ENCODE results near the gene ESF1.
"Not testable (repeated sequence)": the region's sequence is repeated elsewhere in the genome, so short reads cannot be mapped to it uniquely, and the experiment has no call there.

Gene ESF1

DNA sequence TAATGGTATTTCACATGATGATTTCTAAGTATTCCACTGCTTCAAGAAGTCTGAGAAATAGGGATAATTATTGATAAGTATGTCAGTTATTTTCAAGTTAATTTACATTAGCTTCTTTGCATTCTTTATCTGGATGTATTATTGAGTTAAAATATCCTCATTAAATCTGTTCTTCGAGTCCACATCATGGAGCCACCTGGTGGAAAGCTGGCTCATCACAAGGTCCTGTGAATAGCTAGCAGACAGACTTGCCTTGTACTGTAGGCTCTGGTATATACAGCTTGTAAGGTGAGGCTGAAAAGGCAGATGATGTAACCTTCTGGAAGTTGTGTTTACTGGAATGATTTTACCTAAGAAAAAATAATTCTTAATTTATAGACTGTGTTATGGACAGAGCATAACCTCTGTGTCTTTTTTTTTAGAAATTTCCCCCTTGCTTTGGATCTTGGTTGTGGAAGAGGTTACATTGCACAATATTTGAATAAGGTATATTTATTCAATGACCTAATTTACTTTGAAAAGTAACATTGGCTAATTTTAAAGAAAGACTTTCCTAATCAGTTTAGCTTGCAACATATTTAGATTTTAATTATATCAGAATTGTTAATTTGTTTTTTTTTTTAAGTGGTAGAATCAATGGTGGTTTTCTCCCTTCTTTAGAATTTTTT, 3.6 kb upstream of the ESF1 start:
- DNase-seq = peak in 2 of 5 experiments; percentile 21 to 68

DNA sequence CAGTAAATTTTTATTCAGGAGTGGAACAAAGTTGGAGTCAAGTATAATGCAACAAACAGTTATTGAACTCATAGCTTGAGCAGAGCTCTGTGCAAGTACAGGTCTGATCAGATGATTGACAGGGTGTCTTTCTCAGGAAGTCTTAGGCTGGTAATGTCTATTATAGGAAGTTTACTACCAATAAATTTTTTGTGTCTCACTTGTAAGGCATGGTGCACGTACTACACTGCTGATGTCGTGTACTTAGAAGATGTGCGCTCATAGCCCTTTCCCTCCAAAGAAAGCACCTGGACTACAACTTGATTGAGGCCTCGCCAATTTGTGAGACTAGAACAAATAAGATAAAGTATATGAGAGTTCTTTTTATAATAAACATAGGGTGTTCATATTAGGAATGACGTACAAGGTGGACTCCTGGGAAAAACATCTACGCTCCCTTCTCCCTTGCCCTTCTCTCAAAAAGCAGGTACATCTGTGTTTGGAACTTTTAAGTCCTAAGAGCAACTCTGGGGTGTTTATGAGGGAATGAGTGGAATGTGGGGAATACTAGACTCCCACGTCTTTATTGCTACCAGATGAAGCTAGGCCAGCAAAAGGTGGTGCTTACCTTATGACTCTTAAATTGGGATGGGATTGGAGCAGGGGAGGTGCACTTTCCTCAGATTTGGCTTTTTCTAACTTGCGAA, 1.6 kb upstream of the ESF1 start:
- peak in 1 of 5 experiments; percentile 16 for DNase-seq

DNA sequence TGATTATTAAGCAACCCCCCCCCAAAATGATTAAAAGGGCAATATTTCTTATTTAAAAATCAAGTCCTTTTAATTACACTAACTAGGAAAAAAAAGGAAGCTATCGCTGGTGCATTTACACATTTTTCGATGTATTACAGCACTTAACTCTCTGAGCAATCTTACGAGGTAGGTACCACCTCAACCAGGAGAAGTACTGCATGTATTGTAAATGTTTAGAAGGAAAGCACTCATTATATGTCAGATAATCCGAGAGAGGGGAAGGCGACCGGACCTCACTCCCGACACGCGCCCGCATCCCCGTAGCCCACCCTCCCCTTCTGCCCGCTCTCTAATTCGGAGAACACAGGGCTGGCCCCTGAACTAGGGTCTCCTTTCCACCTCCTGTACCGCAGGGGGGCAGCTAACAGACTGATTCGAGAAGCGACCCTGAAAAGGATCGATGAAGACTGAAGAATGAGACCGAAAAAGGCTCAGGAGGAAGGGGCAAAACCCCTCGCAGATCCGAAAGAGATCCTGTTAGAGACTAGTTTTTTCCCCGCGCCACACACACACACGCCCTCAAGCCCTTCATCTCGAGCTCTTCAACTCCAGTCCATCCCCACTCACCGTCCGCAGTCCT, 337 bp downstream of the ESF1 start:
- DNase-seq = peak in 1 of 5 experiments; percentile 5

DNA sequence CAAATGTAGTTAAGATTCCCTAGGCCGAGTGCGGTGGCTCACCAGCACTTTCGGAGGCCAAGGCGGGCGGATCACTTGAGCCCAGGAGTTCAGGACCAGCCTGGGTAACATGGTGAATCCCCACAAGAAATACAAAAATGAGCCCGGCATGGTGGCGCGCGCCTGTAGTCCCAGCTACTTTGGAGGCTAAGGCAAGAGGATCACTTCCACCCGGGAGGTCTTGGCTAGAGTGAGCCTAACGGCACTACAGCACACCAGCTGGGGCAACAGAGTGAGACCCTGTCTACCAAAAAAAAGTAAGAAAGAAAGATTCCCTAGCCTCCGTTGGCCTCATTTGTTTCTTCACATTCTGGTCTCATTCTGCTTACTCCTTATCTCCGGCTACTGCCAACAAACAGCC, 1.2 kb downstream of the ESF1 start:
- DNase-seq = no peak

DNA sequence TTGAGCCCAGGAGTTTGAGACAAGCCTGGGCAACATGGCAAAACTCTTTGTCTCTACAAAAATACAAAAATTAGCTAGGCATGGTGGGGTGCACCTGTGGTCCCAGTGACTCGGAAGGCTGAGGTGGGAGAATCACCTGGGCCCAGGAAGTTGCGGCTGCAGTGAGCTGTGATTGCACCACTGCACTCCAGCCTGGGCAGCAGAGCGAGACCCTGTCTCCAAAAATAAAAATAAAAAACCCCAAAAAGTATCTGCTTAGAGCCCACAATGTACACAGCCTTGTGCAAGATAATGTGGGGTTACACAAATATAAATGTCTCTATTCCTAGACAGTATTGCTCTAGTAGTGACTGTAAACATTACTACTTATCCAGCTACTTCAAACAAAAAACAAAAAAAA, 5.9 kb downstream of the ESF1 start:
- DNase-seq = no peak

DNA sequence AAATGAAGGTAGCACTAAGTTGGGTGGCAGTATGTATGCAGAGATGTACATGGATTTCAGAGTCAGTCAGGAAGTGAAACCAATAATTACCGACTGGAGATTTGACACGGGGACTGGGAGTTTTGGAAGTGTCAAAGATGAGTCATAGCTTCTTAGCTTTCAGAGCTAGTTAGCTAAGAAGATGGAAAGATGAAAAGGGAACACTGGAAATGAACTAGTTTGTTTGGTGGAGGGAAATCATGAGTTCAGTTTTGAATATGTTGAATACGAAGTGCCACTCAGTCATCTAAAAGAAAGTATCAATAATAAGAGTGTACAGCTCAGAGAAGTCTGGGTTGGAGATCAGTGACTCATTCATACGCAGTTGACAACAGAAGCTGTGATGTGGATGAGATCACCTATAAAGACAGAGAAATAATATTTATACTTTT, 7.5 kb downstream of the ESF1 start:
- DNase-seq = peak in 2 of 5 experiments; percentile 4 to 13

- no peak for DNase-seq
These were observed 8.9 kb downstream of the ESF1 start for GRCh38 chr20:13775867-13776266.

DNA sequence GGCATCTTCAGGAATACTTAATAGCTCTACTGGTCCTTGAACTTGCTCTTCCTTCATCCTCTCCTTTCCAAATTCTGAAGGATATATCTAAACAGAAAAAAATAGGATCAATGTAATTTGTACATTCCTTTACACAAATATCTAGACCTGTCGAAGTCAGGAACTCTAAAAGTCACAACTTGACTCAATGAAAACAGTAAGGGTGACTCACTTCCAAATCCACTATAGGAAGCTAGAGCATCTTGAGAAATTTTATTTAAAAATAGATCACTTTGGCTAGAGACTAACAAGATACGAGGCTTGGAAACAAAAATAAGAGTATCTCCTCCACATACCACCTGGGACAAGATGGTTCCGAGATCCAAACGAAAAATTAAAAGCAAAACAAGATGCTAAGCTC, 12.2 kb downstream of the ESF1 start:
- DNase-seq = no peak

DNA sequence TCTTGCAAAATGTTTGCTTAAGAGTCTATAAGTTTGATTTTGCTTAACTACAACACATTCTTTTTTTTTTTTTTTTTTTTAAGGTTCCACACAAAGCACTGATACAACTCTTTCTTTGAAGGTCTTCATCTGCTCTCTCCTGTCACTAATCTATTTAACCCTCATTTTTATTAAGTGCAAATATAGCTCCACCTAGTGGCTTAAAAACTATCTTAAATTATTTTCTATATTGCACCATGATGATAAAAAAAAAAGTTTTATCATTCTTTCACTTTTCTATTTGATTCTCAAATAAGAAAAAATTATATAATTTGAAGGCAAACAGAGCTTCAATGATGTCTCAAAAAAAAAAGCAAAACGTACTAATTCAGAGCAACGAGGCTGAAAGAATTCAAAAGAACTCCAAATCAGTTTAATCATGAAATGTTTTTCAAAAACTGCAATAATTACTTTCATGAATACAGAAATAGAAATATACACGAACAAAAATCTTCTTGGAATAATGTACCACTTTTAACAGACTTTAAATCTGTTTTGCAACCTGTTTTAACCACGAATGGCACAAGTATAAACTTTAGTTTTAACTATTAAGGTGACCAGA, 12.8 kb downstream of the ESF1 start:
- peak in 1 of 5 experiments; percentile 19 for DNase-seq

DNA sequence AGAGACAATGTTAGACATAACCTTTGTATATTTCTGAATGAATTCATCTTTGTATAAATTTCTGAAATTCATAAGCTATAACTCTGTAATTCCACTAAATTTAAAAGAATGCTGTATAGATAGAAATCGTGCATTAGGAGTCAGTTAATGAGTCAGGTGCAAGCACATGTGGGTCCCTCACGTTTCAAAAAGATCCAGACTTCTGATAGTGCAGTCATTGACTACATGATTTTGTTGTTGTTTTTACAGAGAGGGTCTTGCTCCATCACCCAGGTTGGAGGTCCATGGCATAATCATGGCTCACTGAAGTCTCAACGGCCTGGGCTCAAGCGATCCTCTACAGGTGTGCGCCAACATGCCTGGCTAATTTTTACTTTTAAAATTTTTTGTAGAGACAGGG, 14.6 kb downstream of the ESF1 start:
- no peak for DNase-seq

- DNase-seq = no peak
These were observed 18.8 kb downstream of the ESF1 start for GRCh38 chr20:13765868-13766416.

GRCh38 chr20:13765299-13765698, 19.4 kb downstream of the ESF1 start:
- DNase-seq = no peak

GRCh38 chr20:13760451-13760946, 24.2 kb downstream of the ESF1 start:
- DNase-seq = not testable (repeated sequence)

DNA sequence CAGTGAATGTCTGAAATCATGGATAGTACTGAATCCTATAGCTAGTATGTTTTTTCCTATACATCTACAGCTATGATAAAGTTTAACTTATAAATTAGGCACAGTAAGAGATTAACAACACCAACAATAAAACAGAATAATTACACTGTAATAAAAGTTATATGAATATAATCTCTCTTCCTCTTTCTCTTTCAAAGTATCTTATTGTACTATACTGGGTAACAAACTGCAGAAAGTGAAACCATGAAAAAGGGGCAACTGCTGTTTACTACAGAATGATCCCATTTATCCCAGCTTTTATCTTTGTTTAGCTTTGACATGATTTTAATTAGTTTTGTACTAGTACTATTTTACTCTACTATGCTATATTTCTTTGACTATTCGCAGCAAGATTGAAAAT, 25.8 kb downstream of the ESF1 start:
- no peak for DNase-seq

DNA sequence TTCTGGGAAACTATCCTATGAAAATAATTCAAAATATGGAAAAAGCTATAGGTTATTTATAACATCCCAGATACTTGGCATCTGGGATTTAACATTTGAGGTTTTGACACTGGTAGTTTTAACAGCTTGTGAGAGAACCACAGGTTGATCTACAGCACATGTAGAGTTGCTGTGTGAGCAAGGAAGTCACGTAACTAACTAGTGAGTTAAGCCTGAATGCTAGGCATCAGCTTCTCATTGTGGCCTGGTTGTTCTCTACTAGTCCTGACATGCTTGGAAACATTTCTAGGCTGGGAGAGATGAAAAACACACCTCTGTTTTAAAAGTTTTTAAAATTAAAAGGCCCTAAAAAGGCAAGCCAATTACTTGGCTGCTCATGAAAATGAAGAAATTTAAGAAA, 28.2 kb downstream of the ESF1 start:
- no peak for DNase-seq

GRCh38 chr20:13755809-13756208, 28.9 kb downstream of the ESF1 start:
- no peak for DNase-seq

DNA sequence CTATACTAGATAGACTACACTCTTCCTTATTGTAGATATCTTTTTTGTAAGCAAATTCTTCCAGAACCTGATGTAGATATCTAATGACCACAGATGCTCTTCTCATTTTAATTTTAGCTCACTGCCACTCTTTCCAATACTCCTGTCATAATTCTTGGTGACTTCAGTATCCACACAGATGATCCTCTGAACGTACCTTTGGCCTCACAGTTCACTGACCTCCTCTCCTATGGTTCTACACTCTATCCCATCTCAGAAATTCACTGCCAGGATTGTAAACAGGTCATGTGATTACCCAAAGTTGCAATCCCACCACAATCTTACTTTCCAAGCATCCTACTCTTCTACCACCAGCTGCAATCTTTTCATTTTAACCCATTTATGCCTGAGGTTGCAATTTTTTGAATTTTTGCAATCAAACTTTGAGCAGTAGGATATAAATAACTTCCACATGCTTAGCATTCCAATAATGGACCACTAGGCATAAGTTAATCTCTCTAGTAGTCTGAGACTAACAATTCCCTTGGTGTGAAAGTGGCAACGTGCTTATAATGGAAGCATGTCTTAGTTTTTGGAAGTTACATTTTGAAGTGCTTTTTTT, 31.2 kb downstream of the ESF1 start:
- no peak for DNase-seq

GRCh38 chr20:13749811-13750210, 34.9 kb downstream of the ESF1 start:
- DNase-seq = no peak

DNA sequence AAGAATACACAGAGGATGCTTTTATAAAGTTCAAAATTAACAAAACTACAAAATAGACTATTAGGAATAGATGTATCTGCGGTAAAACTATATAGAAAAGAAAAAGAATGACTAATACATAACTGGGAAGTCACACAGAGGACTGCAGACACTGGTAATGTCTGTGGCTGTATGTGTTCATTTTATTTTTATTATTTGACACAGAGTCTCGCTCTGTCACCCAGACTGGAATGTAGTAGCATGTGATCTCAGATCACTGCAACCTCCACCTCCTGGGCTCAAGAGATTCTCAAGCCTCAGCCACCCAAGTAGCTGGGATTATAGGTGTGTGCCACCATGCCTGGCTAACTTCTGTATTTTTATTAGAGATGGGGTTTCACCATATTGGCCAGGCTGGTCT, 38.9 kb downstream of the ESF1 start:
- DNase-seq = no peak

DNA sequence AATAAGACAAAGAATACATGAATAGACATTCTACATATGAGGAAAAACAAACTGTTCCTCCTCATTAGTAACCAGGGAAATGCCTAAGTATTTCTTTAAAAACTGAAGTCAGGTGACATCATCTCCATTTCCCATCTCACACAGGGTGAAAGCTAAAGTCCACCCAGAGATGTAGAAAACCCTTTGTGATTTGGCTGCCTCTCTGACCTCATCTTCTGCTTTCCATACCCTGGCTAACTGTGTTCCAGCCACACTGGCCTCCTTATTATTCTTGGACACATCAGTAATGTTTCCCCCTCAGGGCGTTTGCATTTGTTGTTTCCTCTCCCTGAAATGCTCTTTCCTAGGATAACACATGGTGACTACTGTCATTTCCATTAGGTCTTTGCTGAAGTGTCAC, 40.4 kb downstream of the ESF1 start:
- no peak for DNase-seq

GRCh38 chr20:13741879-13742278, 42.8 kb downstream of the ESF1 start:
- no peak for DNase-seq

DNA sequence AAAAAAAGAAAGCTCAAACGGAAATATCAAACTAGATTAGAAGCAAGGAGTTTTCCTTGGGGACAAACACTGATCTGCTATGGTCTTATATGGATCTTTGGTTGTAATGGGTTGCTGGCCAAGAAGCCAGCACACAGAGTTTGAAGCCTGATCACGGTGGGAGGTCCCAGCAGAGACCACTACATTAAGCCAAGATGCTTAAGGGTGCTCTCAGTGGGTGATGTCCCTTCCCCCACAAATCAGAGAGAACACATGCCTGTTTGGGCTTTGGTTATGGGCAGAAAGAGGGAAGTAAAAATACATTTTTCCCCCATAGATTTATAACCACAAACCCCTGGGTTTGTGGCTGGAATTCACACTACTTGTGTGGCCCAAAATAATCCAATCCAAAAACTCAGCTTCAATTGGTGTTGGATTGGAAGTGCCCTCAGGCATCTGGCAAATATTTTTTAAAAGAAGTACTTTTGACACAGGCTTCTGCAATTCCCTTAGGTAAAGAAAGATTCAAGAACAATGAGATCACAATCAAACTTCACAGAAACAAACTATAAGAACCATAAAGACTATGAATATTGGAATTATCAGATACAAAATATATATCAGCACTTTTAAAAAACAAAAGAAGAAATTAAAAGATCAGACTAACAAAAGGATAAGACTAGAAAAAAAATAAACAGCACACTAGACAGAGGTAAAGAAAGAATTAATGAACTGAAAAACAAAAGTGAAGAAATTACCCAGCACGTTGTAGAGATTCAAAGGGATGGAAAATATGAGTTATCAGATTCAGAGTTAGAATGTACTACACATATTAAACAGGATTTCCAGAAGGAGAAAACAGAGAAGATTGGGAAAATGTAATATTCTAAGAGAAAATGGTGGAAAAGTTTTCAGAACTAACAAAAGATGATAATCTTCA, 44.7 kb downstream of the ESF1 start:
- DNase-seq = no peak
